ENCODE measurements around the gene NRAP. TPM values are rescaled to one million over a fixed set of nuclear protein-coding genes. Genes with fewer than 3 reads are reported as not detected.

NRAP gene
- total RNA-seq, 1 donor from 2014 or later, result not detected

DNA sequence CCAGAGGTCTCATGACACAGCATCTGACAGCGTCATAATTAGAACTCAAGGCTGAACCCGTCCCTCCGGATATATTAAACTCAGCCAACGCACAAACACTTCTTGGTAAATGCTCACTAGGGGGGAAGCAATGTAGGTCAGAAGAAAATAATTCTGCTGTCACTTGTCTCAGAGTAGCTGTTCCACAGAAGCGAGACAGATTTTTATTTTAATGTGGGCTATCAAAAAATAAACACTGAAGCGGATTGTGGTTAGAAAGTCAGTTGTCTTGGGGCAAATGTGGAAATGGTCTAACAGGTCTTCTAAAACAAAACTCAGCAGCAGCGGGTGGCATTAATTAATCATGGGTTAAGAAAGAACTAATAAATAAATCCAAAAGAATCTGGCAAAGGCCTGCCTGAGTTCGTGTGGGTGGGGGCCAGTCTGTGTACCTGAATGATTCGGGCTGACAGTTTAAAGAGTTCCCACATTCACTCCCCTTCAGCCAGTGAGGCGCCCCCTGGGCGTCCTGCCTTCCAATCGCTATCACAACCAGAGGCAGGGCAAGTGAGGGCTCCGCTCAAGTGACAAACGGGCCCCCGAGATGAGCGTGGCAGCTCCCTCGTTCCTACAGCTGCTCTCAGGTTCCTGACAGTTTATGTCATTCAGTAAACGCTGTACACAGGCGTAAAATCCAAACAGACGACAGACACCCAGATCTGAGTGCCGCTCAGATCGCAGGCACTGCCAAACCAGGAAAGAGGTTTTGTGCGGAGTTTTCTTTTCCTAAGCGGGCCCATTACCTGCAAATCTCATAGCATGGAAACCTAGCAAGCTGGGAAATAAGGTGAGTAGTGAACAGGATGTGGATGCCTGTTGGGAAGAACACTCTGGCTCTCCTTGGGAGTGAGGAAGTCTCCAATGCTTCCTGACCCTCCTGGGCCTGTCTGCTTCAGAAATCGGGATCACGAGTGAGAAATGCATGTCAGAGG is 52.9 kb downstream of the NRAP start:
- Mint-ChIP-seq H3K27me3 (peaks cover 52% of the 10 kb centered on the region), H3K4me1 (ENCODE audit: low read depth) (peaks cover 16% of the 10 kb centered on the region), H3K9me3 (ENCODE audit: low read depth) (no peaks in the 10 kb centered on the region), H3K27ac (no peak overlapping the region), H3K36me3 (ENCODE audit: insufficient read depth) (no peaks in the 10 kb centered on the region), H3K4me3 (ENCODE audit: low read depth) (no peak overlapping the region)
- DNase-seq (ENCODE audit: low spot score, unreplicated experiment), result no peak
- TF ChIP-seq, protein P1, sequence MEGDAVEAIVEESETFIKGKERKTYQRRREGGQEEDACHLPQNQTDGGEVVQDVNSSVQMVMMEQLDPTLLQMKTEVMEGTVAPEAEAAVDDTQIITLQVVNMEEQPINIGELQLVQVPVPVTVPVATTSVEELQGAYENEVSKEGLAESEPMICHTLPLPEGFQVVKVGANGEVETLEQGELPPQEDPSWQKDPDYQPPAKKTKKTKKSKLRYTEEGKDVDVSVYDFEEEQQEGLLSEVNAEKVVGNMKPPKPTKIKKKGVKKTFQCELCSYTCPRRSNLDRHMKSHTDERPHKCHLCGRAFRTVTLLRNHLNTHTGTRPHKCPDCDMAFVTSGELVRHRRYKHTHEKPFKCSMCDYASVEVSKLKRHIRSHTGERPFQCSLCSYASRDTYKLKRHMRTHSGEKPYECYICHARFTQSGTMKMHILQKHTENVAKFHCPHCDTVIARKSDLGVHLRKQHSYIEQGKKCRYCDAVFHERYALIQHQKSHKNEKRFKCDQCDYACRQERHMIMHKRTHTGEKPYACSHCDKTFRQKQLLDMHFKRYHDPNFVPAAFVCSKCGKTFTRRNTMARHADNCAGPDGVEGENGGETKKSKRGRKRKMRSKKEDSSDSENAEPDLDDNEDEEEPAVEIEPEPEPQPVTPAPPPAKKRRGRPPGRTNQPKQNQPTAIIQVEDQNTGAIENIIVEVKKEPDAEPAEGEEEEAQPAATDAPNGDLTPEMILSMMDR (IDR thresholded peaks at IDR 0.05; ENCODE audit: unreplicated experiment), result no peak

DNA sequence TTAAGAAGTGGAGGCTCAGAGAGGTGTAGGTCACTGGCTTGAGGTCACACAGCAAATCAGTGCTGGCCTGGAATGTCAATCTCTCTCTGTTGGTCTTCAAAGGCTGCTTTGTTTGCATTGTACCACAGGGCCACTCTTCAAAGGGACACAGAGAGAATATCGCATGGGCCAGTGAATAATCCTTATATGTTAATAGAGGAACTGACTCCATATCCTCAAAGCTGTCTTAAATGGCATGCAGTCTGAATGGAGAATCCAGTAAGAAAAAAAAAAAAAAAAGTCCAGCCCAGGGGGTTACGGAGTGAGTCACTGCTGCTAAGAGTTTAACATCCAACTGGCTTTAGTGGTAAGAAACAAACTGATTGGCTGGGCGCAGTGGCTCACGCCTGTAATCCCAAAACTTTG is 54.1 kb downstream of the NRAP start:
- no peaks in the 10 kb centered on the region for H3K36me3 Mint-ChIP-seq (ENCODE audit: insufficient read depth)
- H3K27me3 Mint-ChIP-seq, result peaks cover 50% of the 10 kb centered on the region
- no peak for DNase-seq (ENCODE audit: low spot score, unreplicated experiment)
- no peaks in the 10 kb centered on the region for H3K9me3 Mint-ChIP-seq (ENCODE audit: low read depth)
- TF ChIP-seq, protein P1 (IDR thresholded peaks at IDR 0.05; ENCODE audit: unreplicated experiment), result no peak
- no peak overlapping the region for H3K4me3 Mint-ChIP-seq (ENCODE audit: low read depth)
- H3K4me1 Mint-ChIP-seq (ENCODE audit: low read depth), result peaks cover 16% of the 10 kb centered on the region
- no peak overlapping the region for H3K27ac Mint-ChIP-seq

DNA sequence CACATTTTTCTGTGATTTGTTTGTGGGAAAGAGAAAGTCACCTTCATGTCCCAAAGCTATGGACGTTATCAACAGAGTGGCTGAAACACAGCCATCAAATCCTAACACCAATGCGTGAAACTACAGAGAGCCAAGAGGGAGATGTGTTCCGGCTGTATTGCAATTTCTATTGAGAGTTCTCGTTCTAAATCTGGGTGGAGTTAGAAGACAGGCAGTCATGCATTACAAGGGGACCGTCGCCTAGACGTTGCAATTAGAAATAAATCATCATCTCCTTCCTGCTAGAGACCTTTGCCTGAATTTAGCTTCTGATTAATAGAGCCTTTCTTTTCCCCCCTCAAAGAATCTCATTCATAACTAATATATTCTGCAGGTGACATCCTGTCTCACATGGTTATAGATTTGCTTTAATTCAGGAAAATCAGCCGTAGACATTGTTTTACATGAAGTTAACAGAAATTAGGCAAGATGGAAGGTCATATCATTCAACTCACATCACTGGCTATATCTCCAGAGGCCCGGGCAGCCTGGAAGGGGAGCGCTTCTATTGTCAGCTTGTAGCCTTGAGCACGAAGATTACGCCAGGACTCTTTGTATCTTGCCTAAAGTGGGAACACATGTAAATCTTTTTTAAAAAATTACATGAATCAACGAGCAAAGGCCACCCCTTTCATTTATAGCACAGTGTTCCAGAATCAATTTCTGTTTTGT is 58.4 kb downstream of the NRAP start:
- Mint-ChIP-seq H3K4me1 (ENCODE audit: low read depth) (peaks cover under 1% of the 10 kb centered on the region), H3K4me3 (ENCODE audit: low read depth) (no peak overlapping the region), H3K36me3 (ENCODE audit: insufficient read depth) (no peaks in the 10 kb centered on the region), H3K9me3 (ENCODE audit: low read depth) (no peaks in the 10 kb centered on the region), H3K27ac (no peak overlapping the region), H3K27me3 (peaks cover 20% of the 10 kb centered on the region)
- TF ChIP-seq, protein P1 (IDR thresholded peaks at IDR 0.05; ENCODE audit: unreplicated experiment), result no peak
- no peak for DNase-seq (ENCODE audit: low spot score, unreplicated experiment)

DNA sequence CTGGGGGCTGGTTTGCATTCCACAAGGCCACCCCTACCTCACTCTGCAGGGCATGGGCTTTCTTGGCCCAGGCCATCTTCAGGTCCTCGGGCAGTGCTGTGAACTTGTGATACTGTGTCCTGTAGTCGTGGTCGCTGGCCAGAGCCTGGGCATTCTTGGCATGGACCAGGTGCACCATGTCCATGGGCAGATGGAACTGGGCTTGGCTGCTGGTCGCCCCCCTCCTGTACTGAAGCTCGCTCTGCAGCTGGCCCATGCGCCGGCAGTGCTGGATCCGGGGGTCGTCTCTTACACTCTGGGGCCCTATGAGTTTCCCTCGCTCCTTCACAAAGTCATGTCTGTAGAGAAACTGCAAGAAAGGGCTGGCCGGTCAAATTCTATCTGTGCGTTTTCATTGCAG is 59.3 kb downstream of the NRAP start:
- Mint-ChIP-seq H3K27ac (no peak overlapping the region), H3K9me3 (ENCODE audit: low read depth) (no peaks in the 10 kb centered on the region), H3K27me3 (peaks cover 20% of the 10 kb centered on the region), H3K4me1 (ENCODE audit: low read depth) (no peaks in the 10 kb centered on the region), H3K36me3 (ENCODE audit: insufficient read depth) (no peaks in the 10 kb centered on the region), H3K4me3 (ENCODE audit: low read depth) (no peak overlapping the region)
- no peak for DNase-seq (ENCODE audit: low spot score, unreplicated experiment)
- TF ChIP-seq, protein P1 (IDR thresholded peaks at IDR 0.05; ENCODE audit: unreplicated experiment), result no peak

DNA sequence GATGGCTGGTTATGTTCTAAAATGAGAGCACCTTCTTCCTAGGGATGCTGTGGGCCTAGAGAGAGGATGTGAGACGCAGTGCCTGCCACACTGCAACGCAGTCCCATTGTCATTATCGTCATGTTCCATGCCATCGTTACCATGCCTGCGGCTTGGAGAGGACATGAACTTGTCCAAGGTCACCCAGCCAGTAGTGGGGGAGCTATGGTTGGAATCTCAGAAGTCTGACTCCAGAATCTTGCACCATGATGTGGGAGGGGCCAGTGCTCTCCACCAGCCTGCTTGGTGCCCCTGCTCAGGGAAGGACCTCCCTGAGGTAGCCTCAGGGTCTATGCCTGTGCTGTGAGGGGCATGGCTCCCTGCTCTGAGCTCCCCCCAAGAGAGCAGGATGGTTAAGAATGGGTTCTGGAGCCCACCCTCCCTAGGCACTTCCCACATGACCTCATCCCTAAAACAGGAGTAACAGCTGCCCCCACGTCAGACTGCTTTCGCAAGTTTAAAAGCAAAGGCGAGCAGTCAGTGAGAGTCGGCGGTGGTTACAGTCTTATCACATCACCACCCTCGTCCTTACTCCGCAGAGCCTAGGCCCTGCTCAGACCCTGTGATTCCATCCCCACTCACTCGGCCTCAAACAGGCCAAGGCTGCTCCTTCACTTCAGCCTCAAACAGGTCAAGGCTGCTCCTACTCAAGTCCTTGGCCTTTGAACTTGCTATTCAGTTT is 60.6 kb downstream of the NRAP start:
- Mint-ChIP-seq H3K4me3 (ENCODE audit: low read depth) (no peak overlapping the region), H3K27me3 (peaks cover 22% of the 10 kb centered on the region), H3K27ac (no peak overlapping the region), H3K4me1 (ENCODE audit: low read depth) (no peaks in the 10 kb centered on the region), H3K9me3 (ENCODE audit: low read depth) (no peaks in the 10 kb centered on the region), H3K36me3 (ENCODE audit: insufficient read depth) (no peaks in the 10 kb centered on the region)
- TF ChIP-seq, protein P1 (IDR thresholded peaks at IDR 0.05; ENCODE audit: unreplicated experiment), result no peak
- DNase-seq (ENCODE audit: low spot score, unreplicated experiment), result no peak

Measured in progenitor cell of endocrine pancreas (in vitro differentiated cells).